BJ (cell line): ENCODE data around the gene EPAS1. TPM values are rescaled to one million over a fixed set of nuclear protein-coding genes. Genes with fewer than 3 reads are reported as not detected.
A peak's percentile ranks its signal among the peaks of the same experiment; 100 is the strongest.

Experiments
- CTCF ChIA-PET: fragments of 350-600 bp; formaldehyde crosslinking; extraction: SDS; loops from one replicate; lab custom pipeline; 2021; ENCODE audit warnings: antibody characterized with exemption, inconsistent platforms; lab: Yijun Ruan, JAX
- POLR2A ChIA-PET: fragments of 300-600 bp; sonication (Branson Sonifier 250); formaldehyde crosslinking; extraction: SDS; loops from one replicate; lab custom pipeline; 2021; ENCODE audit warnings: antibody characterized with exemption; lab: Charles Lee
- DNase-seq: peaks from one replicate; pipeline ENCODE4 v3.0.0-alpha.2; 2011; ENCODE audit warnings: low read depth
- H3K27me3 ChIP-seq: 2 replicates; pipeline ENCODE4 v1.6.0; 2011; ENCODE audit warnings: low read length; ENCODE audit not compliant: control insufficient read depth, insufficient read depth
- H3K36me3 ChIP-seq: 2 replicates; pipeline ENCODE4 v1.5.1; 2011; ENCODE audit warnings: low read length; ENCODE audit not compliant: control insufficient read depth, insufficient read depth
- H3K4me3 ChIP-seq: 2 replicates; pipeline ENCODE4 v1.5.1; 2011; ENCODE audit warnings: low read depth, mild to moderate bottlenecking, control low read depth, low read length
- polyA plus RNA-seq: library from polyadenylated mRNA; depleted of rRNA; stranded (reverse); fragments of >200 nt; gene quantifications from 2 replicates; pipeline ENCODE4 v1.2.3, GENCODE V29; 2011
- TF ChIP-seq, protein P1 (sequence below): IDR thresholded peaks from 2 replicates; pipeline ENCODE4 v1.5.1; 2011; ENCODE audit warnings: low read depth, mild to moderate bottlenecking, control low read depth, inconsistent platforms, low read length, moderate library complexity; ENCODE audit not compliant: insufficient read depth

Gene EPAS1
- polyA plus RNA-seq, 1 experiment, result 531 TPM

DNA sequence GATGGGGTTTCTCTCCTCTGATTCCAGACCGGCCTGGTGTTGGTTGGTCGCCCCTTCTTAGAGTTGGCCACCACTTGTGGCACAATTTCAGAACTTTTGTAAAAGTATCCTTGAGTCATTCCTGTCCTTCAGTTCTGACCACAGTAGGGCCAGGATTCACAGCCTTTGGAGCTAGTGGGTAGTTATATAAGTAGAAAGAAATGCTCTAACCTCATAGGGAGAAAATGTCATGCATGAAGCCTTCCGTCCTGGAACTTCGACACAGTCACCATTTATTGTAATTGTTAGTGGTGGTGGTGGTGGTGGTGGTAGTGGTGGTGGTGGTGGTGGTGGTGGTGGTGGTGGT, 65.4 kb downstream of the EPAS1 start:
- POLR2A ChIA-PET, result no interaction called here
- CTCF ChIA-PET, result interaction anchor here (1.0 to 2.0 kb wide), 13 partner anchors 10 to 369 kb away, joined by 3 to 9 read pairs (median 5); no protein-coding TSS in a partner anchor
- no peak for DNase-seq
- Histone ChIP-seq H3K27me3 (no peaks in the 10 kb centered on the region), H3K36me3 (peaks cover 28% of the 10 kb centered on the region), H3K4me3 (no peak overlapping the region)
- TF ChIP-seq, protein P1, sequence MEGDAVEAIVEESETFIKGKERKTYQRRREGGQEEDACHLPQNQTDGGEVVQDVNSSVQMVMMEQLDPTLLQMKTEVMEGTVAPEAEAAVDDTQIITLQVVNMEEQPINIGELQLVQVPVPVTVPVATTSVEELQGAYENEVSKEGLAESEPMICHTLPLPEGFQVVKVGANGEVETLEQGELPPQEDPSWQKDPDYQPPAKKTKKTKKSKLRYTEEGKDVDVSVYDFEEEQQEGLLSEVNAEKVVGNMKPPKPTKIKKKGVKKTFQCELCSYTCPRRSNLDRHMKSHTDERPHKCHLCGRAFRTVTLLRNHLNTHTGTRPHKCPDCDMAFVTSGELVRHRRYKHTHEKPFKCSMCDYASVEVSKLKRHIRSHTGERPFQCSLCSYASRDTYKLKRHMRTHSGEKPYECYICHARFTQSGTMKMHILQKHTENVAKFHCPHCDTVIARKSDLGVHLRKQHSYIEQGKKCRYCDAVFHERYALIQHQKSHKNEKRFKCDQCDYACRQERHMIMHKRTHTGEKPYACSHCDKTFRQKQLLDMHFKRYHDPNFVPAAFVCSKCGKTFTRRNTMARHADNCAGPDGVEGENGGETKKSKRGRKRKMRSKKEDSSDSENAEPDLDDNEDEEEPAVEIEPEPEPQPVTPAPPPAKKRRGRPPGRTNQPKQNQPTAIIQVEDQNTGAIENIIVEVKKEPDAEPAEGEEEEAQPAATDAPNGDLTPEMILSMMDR, result no peak

DNA sequence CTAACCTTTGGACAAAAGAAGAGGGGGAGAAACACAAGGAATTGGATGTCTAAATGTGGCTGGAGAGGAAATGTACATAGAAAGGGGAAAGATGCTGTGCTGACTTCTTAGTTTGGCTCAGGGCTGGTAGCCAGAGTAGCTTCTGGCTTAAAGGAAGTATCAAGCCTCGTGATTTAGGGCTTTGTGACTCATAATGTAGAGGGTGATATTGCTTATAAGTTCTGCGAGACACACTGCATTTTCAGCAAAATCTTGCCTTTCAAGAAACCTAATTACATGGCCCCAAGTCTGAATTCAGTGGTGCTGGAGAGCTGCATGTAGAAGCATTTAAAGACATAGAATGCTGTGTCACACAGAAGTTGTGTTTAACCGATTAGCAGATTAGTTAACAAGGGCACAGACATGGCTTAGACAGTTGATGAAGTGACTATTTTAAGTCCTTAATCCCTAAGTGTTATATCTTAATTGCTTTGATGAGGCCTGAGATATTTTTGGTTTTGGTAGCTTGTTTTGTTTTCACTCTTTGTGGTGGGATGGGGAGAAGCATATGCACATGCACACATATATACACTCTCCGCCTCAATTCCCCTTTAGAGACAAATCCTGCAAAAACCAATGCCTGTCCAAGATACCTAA, 66.4 kb downstream of the EPAS1 start:
- CTCF ChIA-PET, result interaction anchor here (0.7 to 1.9 kb wide), 12 partner anchors 14 to 371 kb away, joined by 3 to 9 read pairs (median 4); no protein-coding TSS in a partner anchor
- DNase-seq, result no peak
- TF ChIP-seq, protein P1, result no peak
- H3K36me3 ChIP-seq, result peaks cover 22% of the 10 kb centered on the region
- POLR2A ChIA-PET, result interaction anchor here (0.5 kb wide), 1 partner anchor 59 kb away, joined by 3 read pairs; no protein-coding TSS in a partner anchor
- H3K4me3 ChIP-seq, result no peak overlapping the region
- H3K27me3 ChIP-seq, result no peaks in the 10 kb centered on the region

DNA sequence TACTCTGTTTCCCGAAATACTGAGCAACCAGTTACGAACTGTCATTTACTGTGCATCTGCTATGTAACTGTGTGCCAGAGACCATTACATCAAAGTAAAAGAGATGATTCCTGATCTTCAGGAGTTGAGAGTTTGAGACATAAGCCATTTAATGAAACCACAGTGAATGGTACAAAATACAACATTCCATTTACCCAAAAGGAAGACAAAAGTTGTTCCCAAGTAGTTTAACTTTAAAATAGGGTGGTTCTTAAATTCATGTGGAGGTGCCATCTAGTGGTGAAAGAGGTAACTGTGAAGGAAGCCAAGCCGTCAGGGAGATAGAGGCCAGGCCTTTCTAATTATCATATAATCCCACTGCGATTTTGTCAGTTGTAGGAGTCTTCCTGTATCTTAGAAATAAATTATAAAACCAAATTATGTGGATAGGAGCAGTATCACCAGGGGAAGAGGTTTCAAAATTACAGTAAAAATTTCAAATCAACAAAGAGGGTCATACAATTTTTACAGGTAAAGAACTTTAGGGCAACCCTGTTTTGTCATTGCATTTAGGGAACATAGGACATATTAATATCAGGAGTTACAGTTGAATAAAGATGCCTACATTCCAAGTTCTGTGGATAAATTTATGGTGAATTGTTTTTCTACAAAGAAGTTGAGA, 67.7 kb downstream of the EPAS1 start:
- ChIA-PET POLR2A (no interaction called here), CTCF (interaction anchor here (1.3 to 4.7 kb wide), 9 partner anchors 9 to 372 kb away, joined by 3 to 25 read pairs (median 6); no protein-coding TSS in a partner anchor)
- Histone ChIP-seq H3K27me3 (no peaks in the 10 kb centered on the region), H3K36me3 (peaks cover 27% of the 10 kb centered on the region), H3K4me3 (no peak overlapping the region)
- TF ChIP-seq, protein P1, result peak; percentile 74
- peak; percentile 9 for DNase-seq

DNA sequence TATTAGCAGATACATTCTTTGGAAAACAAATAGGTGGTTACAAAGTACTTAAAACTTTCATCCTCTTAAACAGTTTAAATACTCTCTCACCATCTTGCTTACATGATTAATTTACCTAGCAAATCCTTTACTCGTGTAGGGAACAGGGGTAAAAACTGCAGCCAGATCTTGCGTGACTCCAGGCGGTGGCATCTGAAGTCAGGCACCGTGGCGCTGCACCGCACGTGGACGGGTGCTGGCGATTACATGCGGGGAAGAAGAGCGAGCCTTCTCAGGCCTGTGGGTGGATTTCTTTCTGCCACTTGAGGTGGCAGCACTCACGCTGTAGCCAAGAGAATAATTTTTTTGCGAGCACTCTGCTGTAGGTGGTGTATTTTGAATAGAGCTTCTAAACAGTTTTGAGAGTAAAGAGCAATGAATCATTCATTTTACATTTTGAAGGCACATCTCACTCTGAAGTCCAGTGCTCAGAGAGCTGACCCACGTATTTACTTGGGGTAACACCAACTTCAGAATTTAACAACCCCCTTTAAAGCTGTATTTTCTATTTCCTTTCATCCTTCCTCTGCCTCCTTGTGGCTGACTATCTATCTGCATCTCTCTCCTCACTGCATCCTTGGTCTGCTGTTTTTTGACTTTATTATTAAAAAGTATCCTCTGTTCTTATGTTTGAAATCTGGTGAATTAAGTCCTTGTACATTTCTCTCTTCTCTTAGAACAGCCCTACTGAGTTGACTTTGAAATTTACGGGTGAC, 68.9 kb downstream of the EPAS1 start:
- H3K36me3 ChIP-seq, result peaks cover 23% of the 10 kb centered on the region
- no peaks in the 10 kb centered on the region for H3K27me3 ChIP-seq
- POLR2A ChIA-PET, result no interaction called here
- no peak for DNase-seq
- TF ChIP-seq, protein P1, result peak; percentile 47
- CTCF ChIA-PET, result interaction anchor here (0.7 to 4.7 kb wide), 24 partner anchors 9 to 723 kb away, joined by 3 to 25 read pairs (median 4); partner anchors contain the start of gene EPAS1
- H3K4me3 ChIP-seq, result no peak overlapping the region
